ENCODE measurements around the gene KIF26A.

- TF ChIP-seq RAD21 (IDR thresholded peaks at IDR 0.05; ENCODE audit: low read length) (no peak), ELK1 (IDR thresholded peaks at IDR 0.05; ENCODE audit: borderline replicate concordance, low read depth, low read length) (no peak), CEBPB (IDR thresholded peaks at IDR 0.05; ENCODE audit: low read depth, low read length) (no peak), CTCF (conservative IDR thresholded peaks at IDR 0.05; ENCODE audit: low read depth, low read length) (no peak)
Observed at GRCh38 chr14:104119488-104120251, 18.7 kb upstream of the KIF26A start.

All from IMR-90 (cell line).